HuH-7 (cell line): ENCODE measurements around the gene REG3G.

ENCODE experiments used
- DNase-seq: peaks from one replicate; pipeline ENCODE4 v3.0.0; 2011; ENCODE audit warnings: low spot score

The REG3G gene

GRCh38 chr2:79025421-79025820 is at the start of gene REG3G:
TSS of gene REG3G (plus strand) at chr2:79025702. CDS start at chr2:79026094, 392 bp downstream.
- DNase-seq = no peak

GRCh38 chr2:78977661-78978145 is 47.8 kb upstream of the REG3G start:
- DNase-seq = no peak

GRCh38 chr2:78978340-78978739 is 47.2 kb upstream of the REG3G start:
- no peak for DNase-seq

- peak; percentile 32 for DNase-seq
Measured at GRCh38 chr2:78979380-78980151, 45.9 kb upstream of the REG3G start.

- no peak for DNase-seq
Measured at GRCh38 chr2:78980152-78980465, 45.4 kb upstream of the REG3G start.

- DNase-seq = no peak
Measured at GRCh38 chr2:78980871-78981270, 44.6 kb upstream of the REG3G start.

GRCh38 chr2:78982638-78983330 is 42.7 kb upstream of the REG3G start:
- DNase-seq = no peak

- no peak for DNase-seq
Measured at GRCh38 chr2:78984386-78984785, 41.1 kb upstream of the REG3G start.

- no peak for DNase-seq
Measured at GRCh38 chr2:78985558-78985957, 39.9 kb upstream of the REG3G start.

- no peak for DNase-seq
Measured at GRCh38 chr2:78989051-78989450, 36.5 kb upstream of the REG3G start.

- peak; percentile 55 for DNase-seq
Measured at GRCh38 chr2:78992451-78992806, 33.1 kb upstream of the REG3G start.

- DNase-seq = peak; percentile 25
Measured at GRCh38 chr2:78992807-78993517, 32.5 kb upstream of the REG3G start.

- DNase-seq = no peak
Measured at GRCh38 chr2:78993518-78994148, 31.9 kb upstream of the REG3G start.

GRCh38 chr2:78994789-78995188 is 30.7 kb upstream of the REG3G start:
- DNase-seq = peak; percentile 37

- peak; percentile 15 for DNase-seq
Measured at GRCh38 chr2:78999406-78999805, 26.1 kb upstream of the REG3G start.

GRCh38 chr2:79000008-79000576 is 25.4 kb upstream of the REG3G start:
- DNase-seq = no peak

- DNase-seq = no peak
Measured at GRCh38 chr2:79001285-79001684, 24.2 kb upstream of the REG3G start.

GRCh38 chr2:79004680-79005079 is 20.8 kb upstream of the REG3G start:
- no peak for DNase-seq

- DNase-seq = no peak
Measured at GRCh38 chr2:79005216-79005615, 20.3 kb upstream of the REG3G start.

GRCh38 chr2:79009388-79009787 is 16.1 kb upstream of the REG3G start:
- DNase-seq = no peak

- DNase-seq = no peak
Measured at GRCh38 chr2:79011496-79011895, 14.0 kb upstream of the REG3G start.

- DNase-seq = no peak
Measured at GRCh38 chr2:79013629-79014028, 11.9 kb upstream of the REG3G start.
